Neural cell (in vitro differentiated cells): Measurements from ENCODE around the gene HNRNPK. TPM values are rescaled to one million over a fixed set of nuclear protein-coding genes. Genes with fewer than 3 reads are reported as not detected.

Experiments used
- H2AFZ ChIP-seq: fragments of 200-600, 300-800 bp; sonication (generic), shearing (Covaris generic); 2 replicates; pipeline ENCODE4 v1.6.0; 2014; ENCODE audit warnings: low read depth, mild to moderate bottlenecking, antibody characterized with exemption, low read length, moderate library complexity
- H3F3A ChIP-seq: fragments of 200-600 bp; shearing (Covaris generic); 2 replicates; pipeline ENCODE4 v1.6.1; 2016; ENCODE audit warnings: mild to moderate bottlenecking, moderate library complexity, mixed read lengths, antibody characterized with exemption, low read length; ENCODE audit not compliant: insufficient read depth, poor library complexity, severe bottlenecking
- H3K27ac ChIP-seq: fragments of 200-600, 300-800 bp; sonication (generic), shearing (Covaris generic); 2 replicates; pipeline ENCODE4 v1.5.1; 2014; ENCODE audit warnings: mild to moderate bottlenecking, low read length, moderate library complexity
- H3K27me3 ChIP-seq: fragments of 300-800, 200-600 bp; sonication (generic), shearing (Covaris generic); 2 replicates; pipeline ENCODE4 v1.6.0; 2014; ENCODE audit warnings: mild to moderate bottlenecking, low read depth, low read length, moderate library complexity; ENCODE audit not compliant: insufficient read depth
- H3K36me3 ChIP-seq: fragments of 300-800, 200-600 bp; sonication (generic), shearing (Covaris generic); 2 replicates; pipeline ENCODE4 v1.5.1; 2014; ENCODE audit warnings: mild to moderate bottlenecking, antibody characterized with exemption, low read length, moderate library complexity; ENCODE audit not compliant: insufficient read depth
- H3K4me2 ChIP-seq: fragments of 300-800, 200-600 bp; sonication (generic), shearing (Covaris generic); 2 replicates; pipeline ENCODE4 v1.6.0; 2014; ENCODE audit warnings: mild to moderate bottlenecking, low read length
- H3K4me3 ChIP-seq: fragments of 300-800, 200-600 bp; sonication (generic), shearing (Covaris generic); 2 replicates; pipeline ENCODE4 v1.5.1; 2014; ENCODE audit warnings: mild to moderate bottlenecking, low read length, moderate library complexity
- H3K79me2 ChIP-seq: fragments of 200-600 bp; shearing (Covaris generic); replicated peaks from 2 replicates; pipeline ENCODE4 v1.6.0; 2014; ENCODE audit warnings: mild to moderate bottlenecking, low read length, moderate library complexity; ENCODE audit not compliant: insufficient read depth
- H3K9ac ChIP-seq: fragments of 300-800, 200-600 bp; sonication (generic), shearing (Covaris generic); 2 replicates; pipeline ENCODE4 v1.6.1; 2016; ENCODE audit warnings: mild to moderate bottlenecking, low read length, mixed read lengths
- H3K9me2 ChIP-seq: fragments of 200-600 bp; shearing (Covaris generic); 2 replicates; pipeline ENCODE4 v1.6.1; 2016; ENCODE audit warnings: mild to moderate bottlenecking, low read length, mixed read lengths; ENCODE audit not compliant: insufficient read depth
- H3K9me3 ChIP-seq: fragments of 200-600, 300-800 bp; sonication (generic), shearing (Covaris generic); 2 replicates; pipeline ENCODE4 v1.6.1; 2016; ENCODE audit warnings: mild to moderate bottlenecking, mixed run types, low read length, moderate library complexity, mixed read lengths
- H4K20me1 ChIP-seq: fragments of 200-600 bp; shearing (Covaris generic); 2 replicates; pipeline ENCODE4 v1.6.1; 2016; ENCODE audit warnings: mild to moderate bottlenecking, mixed run types; ENCODE audit not compliant: insufficient read depth
- CTCF ChIP-seq: fragments of 450-650 bp; IDR thresholded peaks from 2 replicates; pipeline ENCODE4 v1.5.1; 2014; ENCODE audit warnings: antibody characterized with exemption, mild to moderate bottlenecking, moderate library complexity; ENCODE audit not compliant: poor library complexity, severe bottlenecking
- EP300 ChIP-seq: fragments of 450-650 bp; conservative IDR thresholded peaks from 2 replicates; pipeline ENCODE4 v1.6.1; 2014; ENCODE audit warnings: antibody characterized with exemption, mild to moderate bottlenecking, moderate library complexity; ENCODE audit not compliant: poor library complexity, severe bottlenecking
- EZH2 ChIP-seq: fragments of 200-600, 300-800 bp; shearing (Covaris generic), sonication (generic); IDR thresholded peaks from 2 replicates; pipeline ENCODE4 v1.6.1; 2014; ENCODE audit warnings: antibody characterized with exemption, low read length, borderline replicate concordance, mild to moderate bottlenecking; ENCODE audit not compliant: insufficient read depth, poor library complexity, severe bottlenecking
- MXI1 ChIP-seq: fragments of 450-650 bp; conservative IDR thresholded peaks from 2 replicates; pipeline ENCODE4 v1.6.1; 2014; ENCODE audit warnings: antibody characterized with exemption, mild to moderate bottlenecking; ENCODE audit not compliant: poor library complexity, severe bottlenecking
- RAD21 ChIP-seq: fragments of 450-650 bp; conservative IDR thresholded peaks from 2 replicates; pipeline ENCODE4 v1.6.1; 2014; ENCODE audit warnings: antibody characterized with exemption, mild to moderate bottlenecking, moderate library complexity
- REST ChIP-seq: IDR thresholded peaks from 2 replicates; pipeline ENCODE4 v1.6.1; 2012; ENCODE audit warnings: borderline replicate concordance
- SMC3 ChIP-seq: fragments of 450-650 bp; conservative IDR thresholded peaks from 2 replicates; pipeline ENCODE4 v1.6.1; 2014; ENCODE audit warnings: antibody characterized with exemption, mild to moderate bottlenecking, moderate library complexity; ENCODE audit not compliant: poor library complexity
- TAF1 ChIP-seq: IDR thresholded peaks from 2 replicates; pipeline ENCODE4 v1.6.1; 2012; ENCODE audit warnings: low read depth
- polyA plus RNA-seq: library from polyadenylated mRNA; depleted of rRNA; stranded (reverse); fragments of >200 nt; gene quantifications from 2 replicates; pipeline ENCODE4 v1.2.3, GENCODE V29; 2014

The HNRNPK gene
- polyA plus RNA-seq, 1 donor from 2014 or later: 1,061 TPM

GRCh38 chr9:83986195-83986594 lies 6.2 kb upstream of the HNRNPK start:
- H3K79me2 ChIP-seq: peaks cover 83% of the 10 kb centered on the region
- H3K27me3 ChIP-seq: no peaks in the 10 kb centered on the region
- no peak overlapping the region for H3K4me2 ChIP-seq
- no peak overlapping the region for H3K4me3 ChIP-seq
- TF ChIP-seq TAF1: no peak
- H3K9me3 ChIP-seq: no peaks in the 10 kb centered on the region
- no peaks in the 10 kb centered on the region for H4K20me1 ChIP-seq
- H3K9me2 ChIP-seq: no peaks in the 10 kb centered on the region
- no peak overlapping the region for H3K9ac ChIP-seq
- H3F3A ChIP-seq: peaks cover 4% of the 10 kb centered on the region
- no peaks in the 10 kb centered on the region for H3K36me3 ChIP-seq
- H3K27ac ChIP-seq: no peak overlapping the region
- H2AFZ ChIP-seq: no peak overlapping the region

- Histone ChIP-seq H3F3A (peaks cover 4% of the 10 kb centered on the region), H3K4me3 (peak overlapping the region; percentile 85), H3K9me2 (no peaks in the 10 kb centered on the region), H3K27ac (peak overlapping the region; percentile 100), H3K27me3 (no peaks in the 10 kb centered on the region), H4K20me1 (peaks cover 30% of the 10 kb centered on the region), H3K79me2 (peaks cover 79% of the 10 kb centered on the region), H3K9me3 (no peaks in the 10 kb centered on the region), H2AFZ (peak overlapping the region; percentile 54), H3K4me2 (peak overlapping the region; percentile 79), H3K36me3 (peaks cover 7% of the 10 kb centered on the region), H3K9ac (peak overlapping the region; percentile 100)
- TF ChIP-seq SMC3: no peak
- peak; percentile 6 for TF ChIP-seq MXI1
- TF ChIP-seq REST: peak; percentile 2
- peak; percentile 34 for TF ChIP-seq TAF1
- TF ChIP-seq CTCF: no peak
Measured at GRCh38 chr9:83981126-83981871, 1.3 kb upstream of the HNRNPK start.

- H3K36me3 ChIP-seq: peaks cover 10% of the 10 kb centered on the region
- H3K79me2 ChIP-seq: peaks cover 81% of the 10 kb centered on the region
- peak within 1 kb of the TSS; percentile 85 for H3K4me3 ChIP-seq
- H2AFZ ChIP-seq: peak within 1 kb of the TSS; percentile 54
- H3K27me3 ChIP-seq: no peaks in the 10 kb centered on the region
- peak within 1 kb of the TSS; percentile 79 for H3K4me2 ChIP-seq
- H3K9me2 ChIP-seq: no peaks in the 10 kb centered on the region
- no peaks in the 10 kb centered on the region for H3K9me3 ChIP-seq
- peak within 1 kb of the TSS; percentile 100 for H3K9ac ChIP-seq
- peaks cover 4% of the 10 kb centered on the region for H3F3A ChIP-seq
- H4K20me1 ChIP-seq: peaks cover 37% of the 10 kb centered on the region
- peak within 1 kb of the TSS; percentile 100 for H3K27ac ChIP-seq
- TF ChIP-seq EZH2 (no peak), REST (peak; percentile 97), RAD21 (peak; percentile 53), TAF1 (peak; percentile 99), EP300 (peak; percentile 78), CTCF (peak; percentile 63)
Measured at GRCh38 chr9:83980395-83981125, 545 bp upstream of the HNRNPK start, which contains the start of gene RMI1. RMI1 (plus strand) TSS chr9:83980805; CDS start chr9:84000987, 20,182 bp downstream.
